Tibial artery (tissue), 4 donors: Measurements from ENCODE around the gene KDR.

Experiments used
- DNase-seq, 2 donors: peaks; one replicate each; pipeline ENCODE4 v3.0.0-alpha.2; 2019
- H3K27ac ChIP-seq, 2 donors: fragments of 200-600 bp; sonication (generic) in 1 of 2; 1 replicate in 1 of 2; 2 replicates in 1 of 2; pipeline ENCODE4 v1.5.1; 2018 to 2019; ENCODE audit warnings: mild to moderate bottlenecking in 1 of 2
- H3K27me3 ChIP-seq, 2 donors: fragments of 200-600 bp; sonication (generic) in 1 of 2; one replicate each; pipeline versions ENCODE4 v1.5.1 to v1.6.0; 2016 to 2019
- H3K36me3 ChIP-seq, 3 donors: fragments of 200-600 bp; sonication (generic) in 2 of 3; one replicate each; pipeline ENCODE4 v1.5.1; 2016 to 2019; ENCODE audit warnings: mild to moderate bottlenecking in 2 of 3
- H3K4me1 ChIP-seq, 4 donors: fragments of 200-600 bp; sonication (generic) in 2 of 4; 1 replicate in 3 of 4; 2 replicates in 1 of 4; pipeline ENCODE4 v1.5.1; 2016 to 2019
- H3K4me3 ChIP-seq, 2 donors: fragments of 200-600 bp; sonication (generic) in 1 of 2; 1 replicate in 1 of 2; 2 replicates in 1 of 2; pipeline ENCODE4 v1.5.1; 2018 to 2019; ENCODE audit warnings: mild to moderate bottlenecking in 2 of 2
- H3K9me3 ChIP-seq, 3 donors: fragments of 200-600 bp; sonication (generic) in 1 of 3; one replicate each; pipeline ENCODE4 v1.5.1; 2016 to 2019
- intact Hi-C: fragments of 100-400 bp; cut with DNase I; formaldehyde crosslinking; loops from one replicate; pipeline ENCODE4 v1.15.0; 2023; ENCODE audit warnings: low total_unique reads
- TF ChIP-seq, protein P1 (sequence below), 2 experiments: fragments of 200-600 bp in 1 of 2; fragments of 450-650 bp in 1 of 2; IDR thresholded peaks; one replicate each; pipeline ENCODE4 v1.5.1; 2017 to 2019; ENCODE audit warnings: antibody characterized with exemption in 2 of 2, mild to moderate bottlenecking in 1 of 2, moderate library complexity in 1 of 2

KDR gene

DNA sequence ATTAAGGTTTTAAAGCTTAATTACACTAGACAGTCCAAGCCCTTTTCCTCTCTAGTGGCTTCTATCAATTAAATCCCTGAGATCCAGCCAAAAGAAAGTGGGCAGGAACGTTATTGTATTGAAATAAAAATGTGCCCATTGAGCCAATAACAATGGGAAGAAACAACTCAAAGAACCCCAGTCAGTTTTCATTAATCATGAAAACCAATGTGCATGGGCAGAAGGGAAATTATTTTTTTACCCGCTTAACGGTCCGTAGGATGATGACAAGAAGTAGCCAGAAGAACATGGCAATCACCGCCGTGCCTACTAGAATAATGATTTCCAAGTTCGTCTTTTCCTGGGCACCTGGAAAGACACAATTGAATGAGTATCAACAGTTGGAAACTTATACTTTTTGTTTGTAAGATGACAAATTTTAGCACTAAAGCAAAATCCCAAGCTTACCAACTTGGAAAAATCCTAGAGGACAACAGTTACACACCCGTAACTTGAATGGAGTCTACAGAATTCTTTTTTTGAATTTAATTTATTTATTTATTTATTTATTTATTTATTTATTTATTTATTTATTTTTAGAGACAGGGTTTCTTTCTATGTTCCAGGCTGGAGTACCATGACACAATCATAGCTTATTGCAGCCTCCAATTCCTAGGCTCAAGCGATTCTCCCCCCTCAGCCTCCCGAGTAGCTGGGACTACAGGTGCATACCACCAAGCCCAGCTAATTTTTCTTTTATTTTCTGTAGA, 26.8 kb downstream of the KDR start:
- no peaks in the 10 kb centered on the region for H3K9me3 ChIP-seq
- intact Hi-C loops: no loop called here
- peaks cover 0 to 15% (median 2%) of the 10 kb centered on the region in 4 donors for H3K4me1 ChIP-seq
- no peak for DNase-seq
- TF ChIP-seq, protein P1, sequence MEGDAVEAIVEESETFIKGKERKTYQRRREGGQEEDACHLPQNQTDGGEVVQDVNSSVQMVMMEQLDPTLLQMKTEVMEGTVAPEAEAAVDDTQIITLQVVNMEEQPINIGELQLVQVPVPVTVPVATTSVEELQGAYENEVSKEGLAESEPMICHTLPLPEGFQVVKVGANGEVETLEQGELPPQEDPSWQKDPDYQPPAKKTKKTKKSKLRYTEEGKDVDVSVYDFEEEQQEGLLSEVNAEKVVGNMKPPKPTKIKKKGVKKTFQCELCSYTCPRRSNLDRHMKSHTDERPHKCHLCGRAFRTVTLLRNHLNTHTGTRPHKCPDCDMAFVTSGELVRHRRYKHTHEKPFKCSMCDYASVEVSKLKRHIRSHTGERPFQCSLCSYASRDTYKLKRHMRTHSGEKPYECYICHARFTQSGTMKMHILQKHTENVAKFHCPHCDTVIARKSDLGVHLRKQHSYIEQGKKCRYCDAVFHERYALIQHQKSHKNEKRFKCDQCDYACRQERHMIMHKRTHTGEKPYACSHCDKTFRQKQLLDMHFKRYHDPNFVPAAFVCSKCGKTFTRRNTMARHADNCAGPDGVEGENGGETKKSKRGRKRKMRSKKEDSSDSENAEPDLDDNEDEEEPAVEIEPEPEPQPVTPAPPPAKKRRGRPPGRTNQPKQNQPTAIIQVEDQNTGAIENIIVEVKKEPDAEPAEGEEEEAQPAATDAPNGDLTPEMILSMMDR (IDR thresholded peaks at IDR 0.05): no peak
- no peaks in the 10 kb centered on the region for H3K27me3 ChIP-seq
- H3K4me3 ChIP-seq: no peak overlapping the region
- H3K36me3 ChIP-seq: peaks cover 1 to 59% (median 43%) of the 10 kb centered on the region in 3 donors
- H3K27ac ChIP-seq: no peak overlapping the region

DNA sequence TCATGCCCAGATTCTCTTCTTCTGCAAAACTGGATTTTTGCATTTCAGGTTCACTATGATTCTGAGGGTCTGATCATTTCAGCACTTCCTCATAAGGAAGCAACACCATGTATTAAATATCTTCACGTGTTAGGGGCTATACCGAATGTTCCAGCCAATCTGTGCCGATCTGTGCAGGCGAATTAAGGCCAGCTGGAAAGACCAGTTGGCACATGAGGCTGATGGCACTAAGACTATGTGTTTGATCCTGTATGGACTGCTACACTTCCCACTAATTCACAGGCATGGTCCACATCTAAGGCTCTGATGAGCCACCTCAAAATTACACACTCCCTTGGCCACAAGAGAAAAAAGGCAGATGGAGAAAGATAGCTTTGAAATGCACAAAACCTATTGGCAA, 28.8 kb downstream of the KDR start:
- TF ChIP-seq, protein P1 (IDR thresholded peaks at IDR 0.05): no peak
- no peaks in the 10 kb centered on the region for H3K9me3 ChIP-seq
- intact Hi-C loops: no loop called here
- no peak for DNase-seq
- no peak overlapping the region for H3K4me3 ChIP-seq
- no peaks in the 10 kb centered on the region for H3K27me3 ChIP-seq
- H3K36me3 ChIP-seq: peaks cover 4 to 72% (median 47%) of the 10 kb centered on the region in 3 donors
- no peaks in the 10 kb centered on the region for H3K4me1 ChIP-seq
- H3K27ac ChIP-seq: no peak overlapping the region

DNA sequence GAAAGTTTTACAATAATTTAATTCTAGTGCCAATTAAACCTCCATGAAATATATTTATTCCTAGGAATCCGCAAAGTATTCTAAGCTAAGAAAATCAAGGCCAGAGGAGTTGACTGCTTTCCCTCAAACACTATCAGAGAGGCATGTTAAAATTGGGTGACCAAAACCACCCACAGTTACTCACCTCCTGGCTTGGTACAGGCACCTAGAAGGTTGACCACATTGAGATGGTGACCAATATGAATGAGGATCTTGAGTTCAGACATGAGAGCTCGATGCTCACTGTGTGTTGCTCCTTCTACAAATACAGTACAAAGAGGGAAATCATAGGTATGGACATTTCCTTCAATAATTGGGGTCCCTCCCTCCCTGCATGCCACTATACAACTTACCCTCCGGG, 29.4 kb downstream of the KDR start:
- Histone ChIP-seq H3K4me1 (no peaks in the 10 kb centered on the region), H3K27me3 (no peaks in the 10 kb centered on the region), H3K9me3 (no peaks in the 10 kb centered on the region), H3K36me3 (peaks cover 4 to 72% (median 46%) of the 10 kb centered on the region in 3 donors), H3K27ac (no peak overlapping the region), H3K4me3 (no peak overlapping the region)
- intact Hi-C loops: no loop called here
- DNase-seq: no peak
- TF ChIP-seq, protein P1 (IDR thresholded peaks at IDR 0.05): no peak

DNA sequence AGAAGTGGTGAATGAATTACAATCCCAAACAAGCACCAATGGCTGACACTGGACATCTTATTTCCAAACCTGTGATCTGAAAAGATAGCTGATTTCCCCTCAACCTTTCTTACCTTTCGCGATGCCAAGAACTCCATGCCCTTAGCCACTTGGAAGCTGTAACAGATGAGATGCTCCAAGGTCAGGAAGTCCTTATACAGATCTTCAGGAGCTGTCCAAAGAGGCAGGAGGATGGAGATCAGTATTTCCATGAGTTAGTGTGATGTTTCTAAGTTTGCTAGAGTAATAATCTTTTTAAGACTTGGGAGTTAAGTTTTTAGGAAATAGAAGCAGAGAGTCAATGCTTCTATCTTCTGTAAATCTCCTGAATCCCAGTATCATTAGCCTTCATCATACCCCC, 32.9 kb downstream of the KDR start:
- DNase-seq: no peak
- intact Hi-C loops: no loop called here
- H3K27me3 ChIP-seq: no peaks in the 10 kb centered on the region
- H3K4me1 ChIP-seq: peaks cover 0 to 2% (median under 1%) of the 10 kb centered on the region in 4 donors
- H3K9me3 ChIP-seq: no peaks in the 10 kb centered on the region
- no peak overlapping the region for H3K27ac ChIP-seq
- H3K36me3 ChIP-seq: peaks cover 4 to 58% (median 50%) of the 10 kb centered on the region in 3 donors
- TF ChIP-seq, protein P1 (IDR thresholded peaks at IDR 0.05): no peak
- H3K4me3 ChIP-seq: no peak overlapping the region

DNA sequence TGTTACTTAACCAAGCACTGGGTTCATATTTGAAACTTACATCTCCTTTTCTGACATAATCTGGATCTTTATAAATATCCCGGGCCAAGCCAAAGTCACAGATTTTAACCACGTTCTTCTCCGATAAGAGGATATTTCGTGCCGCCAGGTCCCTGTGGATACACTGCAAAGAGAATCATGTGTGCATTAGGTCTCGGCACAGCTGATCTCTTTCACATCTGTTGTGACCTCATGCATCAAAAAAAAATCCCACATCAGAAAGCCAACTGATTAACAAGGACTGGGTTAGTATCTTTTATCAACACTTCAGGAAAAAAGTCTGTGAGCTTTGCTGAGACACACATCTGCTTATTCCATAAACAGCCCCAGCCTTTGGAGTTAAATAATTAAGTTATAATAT, 35.5 kb downstream of the KDR start:
- Histone ChIP-seq H3K9me3 (no peaks in the 10 kb centered on the region), H3K4me1 (peaks cover 0 to 13% (median 5%) of the 10 kb centered on the region in 4 donors), H3K27me3 (no peaks in the 10 kb centered on the region), H3K4me3 (no peak overlapping the region), H3K27ac (no peak overlapping the region), H3K36me3 (peaks cover 4 to 41% (median 34%) of the 10 kb centered on the region in 3 donors)
- TF ChIP-seq, protein P1 (IDR thresholded peaks at IDR 0.05): no peak
- intact Hi-C loops: no loop called here
- no peak for DNase-seq
